ENCODE measurements around the gene DNAH17.

Gene DNAH17

DNA sequence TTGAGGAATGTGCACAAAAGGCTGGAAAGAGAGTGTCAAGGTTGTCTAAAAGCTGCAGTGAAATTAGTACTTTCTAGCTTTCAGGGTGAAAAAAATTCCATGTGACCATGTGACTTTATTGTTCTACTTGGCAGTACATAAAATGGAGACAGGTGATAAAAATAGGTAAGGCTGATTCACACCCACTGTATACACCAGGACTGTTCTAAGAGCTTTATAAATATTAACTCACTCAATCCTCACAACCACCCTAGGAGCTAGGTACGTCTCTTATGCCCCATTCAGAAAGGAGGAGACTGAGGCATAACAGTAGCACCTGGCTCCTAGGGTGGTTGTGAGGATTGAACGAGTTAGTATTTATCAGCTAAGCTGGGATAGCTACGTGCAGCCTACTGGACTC lies 28.2 kb upstream of the DNAH17 start:
- DNase-seq = no peak

DNA sequence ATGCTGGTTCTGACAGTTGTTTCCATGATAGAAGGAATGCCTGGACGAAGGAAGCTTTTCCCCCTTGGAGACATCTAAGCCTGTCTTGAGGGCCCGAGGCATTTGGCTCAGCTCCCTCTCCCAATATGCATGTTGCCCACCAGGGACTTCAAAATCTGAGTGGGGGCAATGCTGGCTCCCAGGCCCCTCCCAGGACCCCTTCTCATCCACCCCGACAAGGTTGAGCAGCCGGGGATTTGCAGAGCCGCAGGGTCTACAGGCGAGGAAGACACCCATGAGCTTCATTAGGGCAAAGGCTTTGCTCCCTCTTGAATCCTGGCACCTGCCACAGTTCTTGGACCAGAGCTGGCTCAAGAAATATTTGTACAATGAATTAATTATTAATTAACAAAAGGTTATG lies 25.1 kb upstream of the DNAH17 start:
- DNase-seq = no peak

DNA sequence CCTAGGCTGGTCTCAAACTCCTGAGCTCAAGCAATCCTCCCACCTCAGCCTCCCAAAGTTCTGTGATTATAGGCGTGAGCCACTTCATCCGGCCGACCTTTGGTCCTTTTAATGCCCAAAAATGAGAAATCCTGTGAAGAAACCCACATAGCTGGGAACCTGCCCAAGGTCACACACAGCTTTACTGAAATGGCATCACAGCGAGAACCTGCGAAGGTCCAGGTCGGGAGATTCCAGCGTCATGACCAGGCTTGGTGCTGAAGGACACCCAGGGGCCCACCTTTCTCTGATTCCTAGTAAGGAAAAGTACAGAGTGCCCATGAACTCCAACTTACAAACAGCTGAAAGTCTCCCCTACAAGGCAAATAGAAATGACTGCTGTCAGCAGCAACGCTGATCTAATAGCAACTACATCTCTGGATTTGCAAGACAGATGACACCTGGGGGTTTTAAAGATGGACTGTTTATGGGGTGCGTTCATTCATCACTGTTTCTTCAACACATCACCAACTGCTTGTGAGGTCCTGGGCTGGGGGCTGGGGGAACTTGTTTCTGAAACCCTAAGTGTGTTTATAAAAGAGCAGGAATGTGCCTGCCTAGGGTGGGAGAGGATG lies 24.5 kb upstream of the DNAH17 start:
- DNase-seq = no peak

- DNase-seq = no peak
Measured at GRCh38 chr17:78600181-78600721, 23.1 kb upstream of the DNAH17 start.

DNA sequence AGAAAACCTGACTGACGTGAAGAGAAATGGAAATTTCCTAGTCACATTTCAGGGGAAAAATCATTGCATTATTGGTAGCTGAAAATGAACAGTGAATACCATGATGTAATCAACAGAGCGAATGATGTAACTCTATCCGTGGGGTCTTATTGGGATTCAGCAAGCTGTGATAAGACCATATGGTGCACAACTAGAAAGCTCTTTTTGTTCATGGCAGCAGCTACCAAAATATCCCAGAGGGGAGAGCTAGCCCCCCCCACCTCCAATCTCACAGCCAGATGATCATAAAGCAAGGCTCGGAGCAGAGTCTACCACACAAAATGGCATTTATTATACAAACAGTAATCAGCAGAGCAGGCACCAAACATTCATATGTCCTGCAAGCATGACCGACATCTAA lies 22.2 kb upstream of the DNAH17 start:
- DNase-seq = no peak

- no peak for DNase-seq
Measured at GRCh38 chr17:78598013-78598471, 20.8 kb upstream of the DNAH17 start.

- no peak for DNase-seq
Measured at GRCh38 chr17:78596871-78597764, 19.9 kb upstream of the DNAH17 start.

GRCh38 chr17:78595135-78595810 lies 18.1 kb upstream of the DNAH17 start:
- no peak for DNase-seq

DNA sequence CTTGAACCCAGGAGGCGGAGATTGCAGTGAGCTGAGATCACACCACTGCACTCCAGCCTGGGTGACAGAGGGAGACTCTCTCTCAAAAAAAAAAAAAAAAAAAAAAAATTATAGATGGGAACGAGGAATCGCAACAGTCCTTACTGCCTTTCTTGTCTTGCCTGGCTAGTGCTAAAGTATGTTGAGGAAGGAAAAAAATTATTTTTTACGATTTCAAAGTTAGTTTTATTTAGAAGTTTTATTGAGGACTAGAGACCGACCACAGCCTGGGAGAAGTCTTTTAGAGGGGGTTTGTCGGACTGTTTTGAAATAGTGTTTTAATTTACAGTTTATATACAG lies 15.8 kb upstream of the DNAH17 start:
- no peak for DNase-seq

DNA sequence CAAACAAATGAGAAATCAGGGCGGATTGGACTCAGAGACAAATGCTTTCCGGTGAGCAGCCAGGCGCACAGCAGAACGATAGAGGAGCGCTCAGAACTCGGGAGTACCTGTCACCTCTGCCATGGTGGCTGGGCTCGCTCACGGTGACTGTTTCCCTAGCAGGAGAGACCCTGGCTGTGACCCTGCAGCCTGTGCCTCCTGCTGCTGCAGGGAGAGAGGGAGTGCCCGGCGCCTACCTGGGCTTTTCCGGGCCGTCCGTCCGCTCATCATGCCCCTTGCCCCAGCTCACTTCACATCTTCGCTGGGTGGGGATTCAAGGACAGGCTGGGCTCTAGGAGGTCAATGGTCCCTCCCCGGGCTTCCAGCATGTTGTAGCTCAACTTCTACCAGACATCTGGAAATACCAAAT lies 14.1 kb upstream of the DNAH17 start:
- DNase-seq = no peak

DNA sequence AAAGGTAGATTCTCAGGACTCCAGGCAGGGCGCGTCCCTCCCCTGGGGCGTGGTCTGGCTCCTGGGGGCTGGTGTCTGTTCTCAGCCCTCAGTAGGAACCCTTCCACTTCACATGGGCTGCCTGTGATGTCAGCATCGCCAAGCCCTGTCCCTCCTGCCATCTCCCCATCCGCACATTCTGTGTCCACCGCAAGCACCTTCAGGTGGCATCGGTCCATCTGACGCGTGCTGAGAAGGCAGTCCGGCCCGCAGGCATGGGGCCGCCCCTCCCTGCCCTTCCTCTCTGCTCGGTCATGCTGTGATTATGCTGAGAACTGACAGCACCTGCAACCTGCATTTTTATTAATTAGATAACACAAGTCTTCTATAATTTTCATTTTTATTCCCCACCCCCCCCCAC lies 12.7 kb upstream of the DNAH17 start:
- no peak for DNase-seq

GRCh38 chr17:78589031-78589675 lies 12.0 kb upstream of the DNAH17 start:
- no peak for DNase-seq

DNA sequence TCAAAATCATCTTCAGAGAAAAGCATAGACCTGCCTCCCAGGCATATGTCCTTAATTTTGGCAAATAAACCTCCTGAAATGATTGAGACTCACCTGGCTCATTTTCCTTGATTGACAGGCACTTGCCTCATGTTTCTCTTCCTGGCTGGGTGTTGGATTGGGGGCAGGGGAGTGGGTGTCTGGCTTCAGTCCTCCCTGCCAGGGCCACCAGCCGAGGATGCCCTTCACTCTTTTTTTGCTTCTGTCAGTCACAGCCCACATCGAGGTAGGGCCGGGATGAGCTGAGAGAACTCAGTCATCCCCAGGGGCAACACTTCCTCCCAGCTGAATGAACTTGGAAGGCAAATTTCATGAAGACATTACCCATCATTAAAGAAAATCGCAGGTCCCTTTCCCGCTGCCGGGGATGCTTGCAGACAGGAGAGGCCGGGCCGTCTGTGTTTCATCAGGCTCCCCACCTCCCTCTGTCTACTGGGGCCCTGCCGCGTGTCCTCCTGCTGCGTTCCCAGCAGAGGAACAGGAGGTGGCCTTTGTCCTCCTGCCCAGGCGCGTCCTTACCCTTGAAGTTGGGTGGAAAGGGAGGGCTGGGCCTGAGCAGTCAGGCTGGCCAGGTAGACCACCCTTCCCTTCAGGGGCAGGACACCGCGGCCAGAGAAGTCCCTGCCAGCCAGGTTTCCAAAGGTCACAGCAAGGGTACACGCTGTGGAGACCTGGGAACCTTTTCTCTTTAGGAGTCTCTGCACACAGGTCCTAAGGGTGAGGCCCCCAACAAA lies 11.2 kb upstream of the DNAH17 start:
- DNase-seq = no peak

DNA sequence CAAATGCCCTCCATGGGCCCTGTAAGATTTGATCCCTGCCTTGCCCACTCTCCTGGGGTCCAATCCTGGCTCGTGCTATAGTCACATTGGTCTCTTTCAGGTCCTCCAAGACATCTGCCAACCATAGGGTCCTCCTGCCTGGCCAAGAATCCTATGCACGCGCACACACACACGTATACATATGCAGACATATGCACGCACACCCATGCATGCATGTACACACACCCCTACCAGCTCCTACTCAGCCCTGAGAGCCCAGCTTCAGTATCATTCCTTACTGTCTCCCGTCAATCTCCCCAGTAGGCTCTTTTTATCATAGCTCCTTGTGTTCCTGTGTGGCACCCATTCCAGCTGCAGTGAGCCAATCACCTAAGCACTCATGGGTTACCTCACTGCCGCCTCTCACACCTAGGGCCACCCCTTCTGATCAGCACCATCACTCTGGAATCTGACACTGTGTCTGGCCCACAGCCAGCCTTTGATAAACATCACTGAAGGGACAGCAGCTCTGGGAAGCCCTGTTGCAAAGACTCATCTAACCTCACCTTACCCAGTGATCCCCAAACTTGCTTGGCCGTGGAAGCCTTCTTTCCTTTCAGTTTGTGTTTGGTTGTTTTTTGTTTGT lies 7.9 kb upstream of the DNAH17 start:
- peak; percentile 14 for DNase-seq

DNA sequence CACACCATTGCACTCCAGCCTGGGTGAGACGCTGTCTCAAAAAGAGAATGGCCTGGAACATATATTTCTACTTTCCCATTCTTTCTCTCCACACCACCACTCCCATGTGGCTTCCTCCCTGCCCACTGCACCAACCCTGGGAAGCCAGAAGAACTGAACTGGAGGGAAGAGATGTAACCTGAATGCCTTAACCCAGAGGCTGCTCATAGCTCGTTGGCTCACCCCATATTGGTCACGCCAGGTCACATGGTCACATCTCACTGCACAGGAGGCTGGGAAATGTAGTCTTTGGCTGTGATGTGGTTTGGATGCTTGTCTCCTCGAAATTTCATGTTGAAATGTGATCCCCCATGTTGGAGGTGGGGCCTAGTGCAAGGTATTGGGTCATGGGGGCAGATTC lies 5.9 kb upstream of the DNAH17 start:
- DNase-seq = no peak

DNA sequence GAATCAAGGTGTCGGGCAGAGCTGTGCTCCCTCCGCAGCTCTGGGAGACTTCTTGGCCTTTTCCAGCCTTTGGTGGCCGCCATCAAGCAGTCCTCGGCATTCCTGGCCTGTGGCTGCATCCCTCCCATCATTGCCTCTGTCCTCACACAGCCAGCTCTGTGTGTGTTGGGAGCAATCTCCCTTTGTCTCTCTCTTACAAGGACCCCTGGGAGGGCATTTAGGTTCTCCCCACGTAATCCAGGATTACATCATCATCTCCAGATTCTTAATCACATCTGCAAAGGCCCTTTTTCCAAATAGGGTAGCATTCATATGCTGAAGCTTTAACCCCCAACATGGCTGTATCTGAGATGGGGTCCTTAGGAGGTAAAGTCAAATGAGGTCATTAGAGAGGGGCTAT lies 4.1 kb upstream of the DNAH17 start:
- no peak for DNase-seq

GRCh38 chr17:78580277-78580804 lies 3.1 kb upstream of the DNAH17 start:
- DNase-seq = no peak

GRCh38 chr17:78576389-78577112 lies 645 bp downstream of the DNAH17 start:
- no peak for DNase-seq

GRCh38 chr17:78575899-78576298 lies 1.3 kb downstream of the DNAH17 start:
- no peak for DNase-seq

DNA sequence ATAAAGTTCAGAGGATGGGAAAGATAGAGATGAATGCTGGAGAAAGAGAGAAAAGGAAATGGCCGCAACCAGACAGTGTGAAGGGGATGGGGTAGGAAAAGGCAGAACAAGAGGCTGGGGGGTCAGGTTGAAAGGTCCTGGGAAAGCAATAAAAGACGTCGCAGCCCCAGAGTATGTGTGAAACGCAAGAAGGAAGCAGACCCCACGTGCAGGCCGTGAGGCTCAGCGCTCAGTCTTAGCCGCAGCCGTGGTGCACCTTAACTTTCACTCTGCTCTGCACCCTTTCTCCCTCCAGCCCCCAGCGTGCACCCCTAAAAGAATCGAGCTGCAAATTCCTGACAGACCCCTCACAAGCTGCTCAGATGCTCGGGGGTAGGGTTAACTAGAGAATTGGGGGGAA lies 1.9 kb downstream of the DNAH17 start:
- DNase-seq = no peak

- DNase-seq = no peak
Measured at GRCh38 chr17:78573955-78574354, 3.2 kb downstream of the DNAH17 start.
